Psoas muscle (tissue), 8 donors: Measurements from ENCODE around the gene IL5. TPM values are rescaled to one million over a fixed set of nuclear protein-coding genes. Genes with fewer than 3 reads are reported as not detected.
A peak's percentile ranks its signal among the peaks of the same experiment; 100 is the strongest.

ENCODE experiments used
- ATAC-seq, 4 donors: fragments of 200-7000 bp; cut with Tn5 transposase; one replicate each; pipeline ENCODE4 v1.9.1; 2020; ENCODE audit warnings: moderate library complexity in 3 of 4, mild to moderate bottlenecking in 2 of 4
- DNase-seq, 2 donors: peaks; one replicate each; pipeline ENCODE4 v3.0.0-alpha.2; 2020
- H3K27ac ChIP-seq: fragments of 200-600 bp; one replicate; pipeline ENCODE4 v1.8.0; 2022
- H3K27me3 ChIP-seq, 3 donors: fragments of 200-600 bp in 1 of 3; one replicate each; pipeline versions ENCODE4 v1.6.1 to v1.8.0; 2013 to 2022; ENCODE audit warnings: low read length in 2 of 3, mild to moderate bottlenecking in 2 of 3, moderate library complexity in 1 of 3; ENCODE audit not compliant: insufficient read depth in 3 of 3
- H3K36me3 ChIP-seq, 2 donors: fragments of 200-600 bp in 1 of 2; one replicate each; pipeline versions ENCODE4 v1.6.1 to v1.8.0; 2013 to 2022; ENCODE audit warnings: low read depth in 1 of 2, mild to moderate bottlenecking in 1 of 2, moderate library complexity in 1 of 2; ENCODE audit not compliant: insufficient read depth in 1 of 2
- H3K4me1 ChIP-seq: fragments of 200-600 bp; one replicate; pipeline ENCODE4 v1.8.0; 2022
- H3K4me3 ChIP-seq: fragments of 200-600 bp; one replicate; pipeline ENCODE4 v1.8.0; 2022; ENCODE audit warnings: mild to moderate bottlenecking
- H3K9me3 ChIP-seq: fragments of 200-600 bp; one replicate; pipeline ENCODE4 v1.8.0; 2022
- CTCF ChIP-seq: fragments of 200-600 bp; IDR thresholded peaks from one replicate; pipeline ENCODE4 v1.8.0; 2022; ENCODE audit warnings: antibody characterized with exemption
- WGBS, 3 donors: extraction: QIAGEN DNeasy Blood & Tissue Kit; methylation state at CpG; one replicate each; pipeline versions ENCODE4 v1.1.6 to v1.1.7; 2013; 5-methylcytosine and 5-hydroxymethylcytosine counted together
- intact Hi-C, 2 donors: fragments of 100-400 bp; cut with DNase I; formaldehyde crosslinking; loops; one replicate each; pipeline versions ENCODE4 v1.11.0 to v1.14.2; 2022
- polyA plus RNA-seq, 3 donors: library from polyadenylated mRNA; stranded (reverse); fragments of 200-250 nt; gene quantifications; one replicate each; pipeline ENCODE4 v1.2.3, GENCODE V29; 2013
- total RNA-seq, 4 donors: library from RNA; stranded (reverse); fragmentation: NEBNext Ultra II Directional in 2 of 4; extraction: Animal tissue kit (Norgen Biotek cat#: 25700) in 2 of 4; gene quantifications; one replicate each; pipeline versions ENCODE4 v1.2.1 to v1.2.4, GENCODE V29; 2021 to 2023
- donor health status: healthy with polysubstance abuse.
- donor health status: DM: no; HTN: no; CAD: no; lungs with moderate emphysema.
- donor health status: Bipolar disorder and iron deficiency.
- donor health status: healthy.
- donor health status: DM: yes; HTN: yes; CAD: no.
- donor health status: DM: no; HTN: no; CAD: no.
- donor health status: DM: no; HTN: no; CAD: no.
- donor health status: DM: yes; HTN: yes; CAD: no.

IL5 gene
- total and polyA plus RNA-seq, 7 donors = not detected

- H3K4me3 ChIP-seq = no peak overlapping the region
- no peaks in the 10 kb centered on the region for H3K36me3 ChIP-seq
- no peaks in the 10 kb centered on the region for H3K27me3 ChIP-seq
- intact Hi-C loops = loop anchor here in 1 of 2 donors (10.0 kb wide), 1 partner anchor 321 kb away; no protein-coding TSS in a partner anchor
- H3K4me1 ChIP-seq = no peaks in the 10 kb centered on the region
- 50 to 71% (median 69%) methylated on average over 1 of the region's 1 CpG for WGBS, 3 donors
- TF ChIP-seq CTCF = peak; percentile 39
- no peak for DNase-seq
- no peaks in the 10 kb centered on the region for H3K9me3 ChIP-seq
- peak in 1 of 4 donors; percentile 57 for ATAC-seq
- no peak overlapping the region for H3K27ac ChIP-seq
Measured at GRCh38 chr5:132506094-132506692, 37.1 kb downstream of the IL5 start.

GRCh38 chr5:132505641-132506040, 37.7 kb downstream of the IL5 start:
- no peak for TF ChIP-seq CTCF
- no peak for ATAC-seq
- no peak overlapping the region for H3K27ac ChIP-seq
- 87 to 90% (median 88%) methylated on average over 2 of the region's 2 CpGs for WGBS, 3 donors
- H3K36me3 ChIP-seq = no peaks in the 10 kb centered on the region
- intact Hi-C loops = loop anchor here in 1 of 2 donors (10.0 kb wide), 1 partner anchor 321 kb away; no protein-coding TSS in a partner anchor
- H3K9me3 ChIP-seq = no peaks in the 10 kb centered on the region
- no peak for DNase-seq
- H3K4me3 ChIP-seq = no peak overlapping the region
- no peaks in the 10 kb centered on the region for H3K4me1 ChIP-seq
- no peaks in the 10 kb centered on the region for H3K27me3 ChIP-seq

GRCh38 chr5:132504746-132505145, 38.6 kb downstream of the IL5 start:
- DNase-seq = no peak
- WGBS, 3 donors = 88 to 92% (median 89%) methylated on average over 4 of the region's 4 CpGs

GRCh38 chr5:132503244-132503643, 40.1 kb downstream of the IL5 start:
- intact Hi-C loops = loop anchor here (5.0 to 10.0 kb wide), 3 partner anchors 231 to 321 kb away; no protein-coding TSS in a partner anchor
- Histone ChIP-seq H3K27ac (no peak overlapping the region), H3K9me3 (no peaks in the 10 kb centered on the region), H3K27me3 (no peaks in the 10 kb centered on the region), H3K36me3 (no peaks in the 10 kb centered on the region), H3K4me1 (peaks cover 4% of the 10 kb centered on the region), H3K4me3 (no peak overlapping the region)
- DNase-seq (no peak), ATAC-seq (no peak)
- no peak for TF ChIP-seq CTCF
- WGBS, 3 donors = 79 to 96% (median 92%) methylated on average over 4 of the region's 4 CpGs

More at GRCh38 chr5:132504746-132505145, 38.6 kb downstream of the IL5 start:
- no peaks in the 10 kb centered on the region for H3K27me3 ChIP-seq
- TF ChIP-seq CTCF = no peak
- H3K36me3 ChIP-seq = no peaks in the 10 kb centered on the region
- ATAC-seq = no peak
- H3K4me3 ChIP-seq = no peak overlapping the region
- H3K4me1 ChIP-seq = no peaks in the 10 kb centered on the region
- H3K9me3 ChIP-seq = no peaks in the 10 kb centered on the region
- intact Hi-C loops = loop anchor here (5.0 to 10.0 kb wide), 3 partner anchors 232 to 322 kb away; no protein-coding TSS in a partner anchor
- H3K27ac ChIP-seq = no peak overlapping the region
